Liver (tissue), 9 donors: Measurements from ENCODE around the gene PTPRN2. TPM values are rescaled to one million over a fixed set of nuclear protein-coding genes. Genes with fewer than 3 reads are reported as not detected.

Experiments
- DNase-seq: peaks from one replicate; pipeline ENCODE4 v3.0.0-alpha.2; 2017; ENCODE audit warnings: low spot score
- H3K27ac ChIP-seq, 2 donors: one replicate each; pipeline ENCODE4 v1.7.0; 2013; ENCODE audit warnings: inconsistent platforms in 2 of 2, low read length in 2 of 2, control low read depth in 1 of 2, low read depth in 1 of 2, mild to moderate bottlenecking in 1 of 2
- H3K27me3 ChIP-seq, 4 donors: one replicate each; pipeline versions ENCODE4 v1.6.1 to v1.7.0; 2013; ENCODE audit warnings: low read length in 3 of 4, inconsistent platforms in 1 of 4, mild to moderate bottlenecking in 1 of 4, moderate library complexity in 1 of 4; ENCODE audit not compliant: control insufficient read depth in 4 of 4, insufficient read depth in 4 of 4
- H3K36me3 ChIP-seq, 4 donors: one replicate each; pipeline versions ENCODE4 v1.6.1 to v1.7.0; 2013; ENCODE audit warnings: low read length in 3 of 4, mild to moderate bottlenecking in 3 of 4, low read depth in 1 of 4, moderate library complexity in 1 of 4; ENCODE audit not compliant: control insufficient read depth in 4 of 4, insufficient read depth in 3 of 4
- H3K4me1 ChIP-seq, 4 donors: one replicate each; pipeline versions ENCODE4 v1.6.1 to v1.7.0; 2013; ENCODE audit warnings: low read length in 3 of 4, mild to moderate bottlenecking in 3 of 4, moderate library complexity in 1 of 4; ENCODE audit not compliant: control insufficient read depth in 4 of 4, insufficient read depth in 4 of 4
- H3K4me3 ChIP-seq, 3 donors: one replicate each; pipeline versions ENCODE4 v1.6.1 to v1.7.0; 2013; ENCODE audit warnings: low read length in 3 of 3, control low read depth in 1 of 3, low read depth in 1 of 3, mild to moderate bottlenecking in 1 of 3
- H3K9ac ChIP-seq, 2 donors: one replicate each; pipeline ENCODE4 v1.7.0; 2013; ENCODE audit warnings: low read length in 2 of 2, mild to moderate bottlenecking in 2 of 2, moderate library complexity in 2 of 2, control low read depth in 1 of 2, low read depth in 1 of 2
- H3K9me3 ChIP-seq, 4 donors: one replicate each; pipeline versions ENCODE4 v1.6.1 to v1.7.0; 2013; ENCODE audit warnings: low read length in 3 of 4; ENCODE audit not compliant: control insufficient read depth in 4 of 4
- ATF3 ChIP-seq: IDR thresholded peaks from 2 replicates; pipeline ENCODE4 v1.6.1; 2016; ENCODE audit warnings: antibody characterized with exemption
- CTCF ChIP-seq: fragments of 150-350 bp; IDR thresholded peaks from 2 replicates; pipeline ENCODE4 v1.5.1; 2017; ENCODE audit warnings: improper control_type of control experiment, low read depth, low read length; ENCODE audit not compliant: missing input control
- EGR1 ChIP-seq, 2 donors: IDR thresholded peaks; 2 replicates each; pipeline ENCODE4 v1.6.1; 2016 to 2018; ENCODE audit warnings: antibody characterized with exemption in 2 of 2, low read depth in 2 of 2
- FOXA1 ChIP-seq: IDR thresholded peaks from 2 replicates; pipeline ENCODE4 v1.6.1; 2016; ENCODE audit warnings: antibody characterized with exemption
- FOXA2 ChIP-seq: IDR thresholded peaks from 2 replicates; pipeline ENCODE4 v1.6.1; 2016; ENCODE audit warnings: antibody characterized with exemption
- GABPA ChIP-seq, 2 donors: IDR thresholded peaks in 1 of 2; conservative IDR thresholded peaks in 1 of 2; 2 replicates each; pipeline ENCODE4 v1.6.1; 2016; ENCODE audit warnings: antibody characterized with exemption in 2 of 2, mild to moderate bottlenecking in 1 of 2, moderate library complexity in 1 of 2
- HNF4A ChIP-seq, 2 donors: conservative IDR thresholded peaks; 2 replicates each; pipeline ENCODE4 v1.6.1; 2016; ENCODE audit warnings: antibody characterized with exemption in 2 of 2, mild to moderate bottlenecking in 2 of 2
- HNF4G ChIP-seq: IDR thresholded peaks from 2 replicates; pipeline ENCODE4 v1.6.1; 2016; ENCODE audit warnings: antibody characterized with exemption
- JUND ChIP-seq, 2 donors: IDR thresholded peaks; 2 replicates each; pipeline ENCODE4 v1.6.1; 2016; ENCODE audit warnings: antibody characterized with exemption in 2 of 2
- NR2F2 ChIP-seq: IDR thresholded peaks from 2 replicates; pipeline ENCODE4 v1.6.1; 2016; ENCODE audit warnings: antibody characterized with exemption
- RAD21 ChIP-seq, 2 donors: IDR thresholded peaks; 2 replicates each; pipeline ENCODE4 v1.6.1; 2016; ENCODE audit warnings: antibody characterized with exemption in 2 of 2, mild to moderate bottlenecking in 2 of 2
- REST ChIP-seq: IDR thresholded peaks from 2 replicates; pipeline ENCODE4 v1.6.1; 2016; ENCODE audit warnings: antibody characterized with exemption, mild to moderate bottlenecking
- RXRA ChIP-seq, 2 donors: IDR thresholded peaks; 2 replicates each; pipeline ENCODE4 v1.6.1; 2017 to 2018; ENCODE audit warnings: antibody characterized with exemption in 2 of 2, mild to moderate bottlenecking in 1 of 2
- SP1 ChIP-seq: IDR thresholded peaks from 2 replicates; pipeline ENCODE4 v1.6.1; 2018; ENCODE audit warnings: antibody characterized with exemption, mild to moderate bottlenecking
- TAF1 ChIP-seq: conservative IDR thresholded peaks from 2 replicates; pipeline ENCODE4 v1.6.1; 2016; ENCODE audit warnings: antibody characterized with exemption, mild to moderate bottlenecking
- YY1 ChIP-seq: IDR thresholded peaks from 2 replicates; pipeline ENCODE4 v1.6.1; 2016; ENCODE audit warnings: antibody characterized with exemption, mild to moderate bottlenecking
- ZBTB33 ChIP-seq: IDR thresholded peaks from 2 replicates; pipeline ENCODE4 v1.6.1; 2016; ENCODE audit warnings: antibody characterized with exemption
- WGBS: extraction: QIAGEN DNeasy Blood & Tissue Kit; methylation state at CpG from one replicate; pipeline ENCODE4 v1.1.7; 2013; 5-methylcytosine and 5-hydroxymethylcytosine counted together
- polyA plus RNA-seq, 2 donors: library from polyadenylated mRNA; stranded (reverse) in 1 of 2; unstranded in 1 of 2; fragments of 200-250 nt in 1 of 2; fragments of >200 nt in 1 of 2; fragmentation: Nextera tagmentation in 1 of 2; extraction: Ambion mirVana in 1 of 2; gene quantifications; one replicate each; pipeline versions ENCODE4 v1.2.1 to v1.2.3, GENCODE V29; 2013 to 2015
- total RNA-seq, 2 donors: library from RNA; depleted of rRNA; stranded (reverse); fragments of >200 nt; gene quantifications; one replicate each; pipeline ENCODE4 v1.2.3, GENCODE V29; 2014
- donor health status: healthy.
- donor health status: healthy.
- donor health status: healthy.
- donor health status: healthy.
- donor health status: healthy.

The PTPRN2 gene
- total and polyA plus RNA-seq, 4 donors = 0.75 to 1.9 (median 1.1) TPM

GRCh38 chr7:157889480-157889879, 698.1 kb downstream of the PTPRN2 start:
- DNase-seq = no peak
- no peak overlapping the region for H3K9ac ChIP-seq
- peaks cover 0 to 3% (median 0%) of the 10 kb centered on the region in 4 donors for H3K9me3 ChIP-seq

GRCh38 chr7:157888579-157888978, 699.0 kb downstream of the PTPRN2 start:
- H3K9ac ChIP-seq = no peak overlapping the region
- DNase-seq = no peak

More at GRCh38 chr7:157889480-157889879, 698.1 kb downstream of the PTPRN2 start:
- 88% methylated on average over 6 of the region's 6 CpGs for WGBS
- Histone ChIP-seq H3K4me3 (no peak overlapping the region), H3K27me3 (no peaks in the 10 kb centered on the region), H3K36me3 (no peaks in the 10 kb centered on the region), H3K27ac (no peak overlapping the region), H3K4me1 (no peaks in the 10 kb centered on the region)
- TF ChIP-seq HNF4G (no peak), GABPA (IDR thresholded peaks at IDR 0.05 in 1 of 2, conservative IDR thresholded peaks at IDR 0.05 in 1 of 2) (no peak), YY1 (no peak), SP1 (no peak), RXRA (IDR thresholded peaks at IDR 0.05) (no peak), RAD21 (IDR thresholded peaks at IDR 0.05) (no peak)

GRCh38 chr7:157887400-157887799, 700.2 kb downstream of the PTPRN2 start:
- 85% methylated on average over 6 of the region's 6 CpGs for WGBS
- no peaks in the 10 kb centered on the region for H3K4me1 ChIP-seq
- H3K9ac ChIP-seq = no peak overlapping the region
- H3K27me3 ChIP-seq = no peaks in the 10 kb centered on the region
- peaks cover 0 to 7% (median 0%) of the 10 kb centered on the region in 4 donors for H3K9me3 ChIP-seq
- no peak overlapping the region for H3K27ac ChIP-seq
- no peaks in the 10 kb centered on the region for H3K36me3 ChIP-seq
- DNase-seq = no peak
- H3K4me3 ChIP-seq = no peak overlapping the region
- no peak for TF ChIP-seq NR2F2
- TF ChIP-seq YY1 = no peak
- TF ChIP-seq REST = no peak
- TF ChIP-seq FOXA1 = no peak
- TF ChIP-seq JUND (IDR thresholded peaks at IDR 0.05) = no peak
- TF ChIP-seq CTCF = no peak
- TF ChIP-seq RXRA (IDR thresholded peaks at IDR 0.05) = no peak
- no peak for TF ChIP-seq ZBTB33
- TF ChIP-seq HNF4G = no peak
- no peak for TF ChIP-seq TAF1
- TF ChIP-seq FOXA2 = no peak
- TF ChIP-seq ATF3 = no peak

More at GRCh38 chr7:157888579-157888978, 699.0 kb downstream of the PTPRN2 start:
- Histone ChIP-seq H3K36me3 (no peaks in the 10 kb centered on the region), H3K27me3 (no peaks in the 10 kb centered on the region), H3K4me1 (no peaks in the 10 kb centered on the region), H3K4me3 (no peak overlapping the region), H3K27ac (no peak overlapping the region), H3K9me3 (peaks cover 0 to 6% (median 0%) of the 10 kb centered on the region in 4 donors)
- TF ChIP-seq FOXA1 = no peak
- no peak for TF ChIP-seq JUND (IDR thresholded peaks at IDR 0.05)
- TF ChIP-seq SP1 = no peak
- no peak for TF ChIP-seq HNF4A (conservative IDR thresholded peaks at IDR 0.05)
- TF ChIP-seq ZBTB33 = no peak
- no peak for TF ChIP-seq RAD21 (IDR thresholded peaks at IDR 0.05)
- TF ChIP-seq RXRA (IDR thresholded peaks at IDR 0.05) = no peak
- no peak for TF ChIP-seq EGR1 (IDR thresholded peaks at IDR 0.05; ENCODE audit: low read depth in 2 of 2)
- WGBS = 91% methylated on average over 11 of the region's 11 CpGs
